GM11168 (cell line): Measurements from ENCODE around the gene CCDC110.

Experiments used
- in situ Hi-C: fragments of 300-500 bp; cut with MboI; formaldehyde crosslinking; loops from one replicate; pipeline ENCODE4 v1.12.0; 2022; ENCODE audit warnings: low sequenced_read_pairs; ENCODE audit not compliant: unreplicated experiment

CCDC110 gene

DNA sequence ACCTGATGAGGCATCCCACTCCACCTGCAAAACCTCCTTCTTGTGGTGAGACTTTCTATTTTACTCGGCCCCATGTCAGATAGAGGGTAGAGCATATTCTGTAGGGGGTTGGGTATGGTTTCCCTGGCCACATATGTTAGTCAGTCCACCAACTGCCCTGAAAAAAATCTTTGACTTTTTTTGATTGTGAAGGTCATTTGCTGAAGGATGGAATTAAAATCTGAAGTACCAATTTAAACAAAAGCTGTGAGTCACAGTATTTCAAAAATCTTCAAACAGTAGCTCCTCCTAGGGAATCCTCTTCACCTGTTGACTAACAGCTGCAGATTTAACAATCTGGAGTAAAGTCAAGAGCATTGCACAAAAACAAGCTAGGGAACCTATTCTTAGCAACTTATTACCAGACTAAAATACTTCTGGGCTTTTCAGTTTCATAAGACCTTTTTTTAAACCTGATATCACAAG, 8.0 kb upstream of the CCDC110 start:
- in situ Hi-C loops: no loop called here

DNA sequence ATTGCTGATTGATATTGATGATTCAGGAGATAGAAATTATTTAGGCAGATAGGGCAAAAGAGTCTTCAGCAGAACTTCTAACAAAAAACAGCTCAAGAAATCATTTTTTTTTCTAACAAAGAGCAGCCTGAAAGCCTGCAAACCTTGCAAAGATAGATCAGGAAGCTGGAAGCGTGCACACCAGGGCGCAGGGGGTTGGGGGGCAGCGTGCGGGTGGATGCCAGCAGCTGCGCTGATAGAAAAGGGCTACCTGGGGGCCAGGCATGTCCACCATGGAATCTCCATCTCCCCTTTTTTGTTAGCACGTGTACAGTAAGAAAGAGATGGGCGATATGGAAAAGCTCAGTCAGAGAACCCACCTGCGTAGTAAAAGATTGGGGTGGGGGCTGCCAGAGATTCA, 1.7 kb upstream of the CCDC110 start:
- in situ Hi-C loops: no loop called here

DNA sequence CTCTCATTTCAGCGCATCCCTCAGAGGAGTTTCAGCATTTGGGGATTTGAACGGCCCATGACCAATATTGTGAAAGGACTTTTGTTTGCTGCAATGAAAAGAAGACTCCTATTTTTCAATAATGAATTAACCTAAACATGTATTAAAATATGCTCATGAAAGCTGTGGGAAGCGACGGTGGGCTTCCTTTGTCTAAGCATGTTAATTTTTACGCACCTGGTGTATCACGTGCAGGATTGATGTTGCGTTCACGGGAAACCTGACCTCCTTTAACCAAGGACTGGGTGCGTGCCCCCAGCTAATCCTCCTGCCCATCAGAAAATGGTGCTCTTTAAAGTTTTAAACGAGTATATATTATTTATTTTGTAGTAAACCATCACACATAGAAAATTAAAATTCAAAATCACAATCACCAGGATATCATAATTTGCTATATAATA, 590 bp upstream of the CCDC110 start:
- in situ Hi-C loops: no loop called here

DNA sequence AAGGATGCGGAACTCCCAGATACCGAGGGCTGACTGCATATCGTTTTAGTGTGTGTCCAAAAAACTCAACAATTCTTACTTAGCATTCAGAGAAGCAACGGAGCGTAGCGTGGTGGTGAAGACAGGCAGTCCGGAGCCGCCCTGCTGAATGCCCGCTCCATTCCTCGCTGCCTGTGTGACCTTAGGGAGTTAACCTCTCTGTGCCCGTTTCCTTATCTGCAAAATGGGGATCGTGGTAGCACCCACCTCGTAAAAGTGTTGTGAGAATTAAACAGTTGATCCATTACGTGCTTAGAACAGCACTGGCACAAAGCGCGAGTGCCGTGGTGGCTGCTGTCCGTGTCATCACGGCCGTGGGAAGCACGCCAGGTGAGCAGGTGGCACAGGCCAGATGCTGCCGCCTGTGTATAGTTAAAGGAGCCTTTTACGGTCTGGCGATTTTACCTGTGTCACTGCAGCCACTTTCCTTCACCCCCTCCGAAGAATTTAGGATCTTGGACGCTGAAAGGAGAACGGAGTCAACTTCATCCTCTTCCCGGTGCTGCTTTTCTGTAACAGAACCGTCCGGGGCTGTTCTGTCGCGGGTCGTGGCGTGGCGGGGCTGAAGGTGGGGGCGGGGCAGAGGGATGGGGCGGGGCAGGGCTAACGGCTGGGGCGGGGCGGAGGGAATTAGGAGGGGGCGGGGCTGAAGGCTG, 885 bp downstream of the CCDC110 start:
- in situ Hi-C loops: no loop called here

DNA sequence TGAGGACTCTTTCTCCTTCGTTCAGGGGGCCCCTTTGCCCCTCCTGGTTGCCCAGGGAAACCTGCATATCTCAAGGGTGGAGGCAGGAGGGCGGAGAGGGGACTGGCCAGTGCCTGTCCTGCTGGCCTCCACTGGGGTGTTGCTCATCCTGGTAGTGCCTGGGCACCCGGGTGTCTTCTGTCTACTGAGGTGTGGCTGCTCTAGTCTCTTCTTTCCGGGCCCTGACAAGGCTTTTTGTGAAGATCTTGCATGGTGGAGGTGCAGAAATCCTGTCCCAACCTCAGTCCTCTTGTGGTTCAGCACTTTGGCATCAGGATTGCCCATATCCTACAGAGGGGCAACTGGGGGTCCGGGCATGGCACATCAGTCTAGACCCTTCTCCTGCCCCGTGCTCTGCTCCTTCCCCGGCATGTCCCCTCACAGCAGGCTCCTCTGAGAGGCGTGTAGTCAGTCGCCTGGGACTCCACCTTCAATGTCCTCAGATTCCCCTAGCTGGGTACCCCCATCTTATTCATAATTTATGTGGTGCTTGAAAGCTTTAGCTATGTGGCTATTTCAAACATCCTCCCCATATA, 1.9 kb downstream of the CCDC110 start:
- in situ Hi-C loops: loop anchor here (5.0 kb wide), 1 partner anchor 133 kb away; no protein-coding TSS in a partner anchor

DNA sequence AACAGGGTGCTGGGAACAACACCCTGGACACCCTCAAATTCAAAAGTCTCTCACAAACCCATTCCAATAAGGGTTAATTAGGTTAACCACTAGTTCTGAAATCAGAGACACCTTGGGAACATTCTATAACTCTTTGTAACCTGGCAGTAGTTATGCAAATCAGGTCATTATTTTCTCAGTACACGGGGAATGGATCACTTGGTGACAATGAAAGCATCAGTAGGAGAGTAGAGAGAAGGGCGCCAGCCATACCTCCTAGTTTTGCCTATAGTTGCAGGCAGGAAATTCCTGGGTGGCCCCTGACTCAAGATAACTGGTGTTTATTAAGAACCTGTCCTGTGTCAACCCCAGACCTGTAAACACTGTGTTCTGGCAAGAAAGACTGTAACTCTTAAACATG, 2.5 kb downstream of the CCDC110 start:
- in situ Hi-C loops: loop anchor here (5.0 kb wide), 1 partner anchor 133 kb away; no protein-coding TSS in a partner anchor

DNA sequence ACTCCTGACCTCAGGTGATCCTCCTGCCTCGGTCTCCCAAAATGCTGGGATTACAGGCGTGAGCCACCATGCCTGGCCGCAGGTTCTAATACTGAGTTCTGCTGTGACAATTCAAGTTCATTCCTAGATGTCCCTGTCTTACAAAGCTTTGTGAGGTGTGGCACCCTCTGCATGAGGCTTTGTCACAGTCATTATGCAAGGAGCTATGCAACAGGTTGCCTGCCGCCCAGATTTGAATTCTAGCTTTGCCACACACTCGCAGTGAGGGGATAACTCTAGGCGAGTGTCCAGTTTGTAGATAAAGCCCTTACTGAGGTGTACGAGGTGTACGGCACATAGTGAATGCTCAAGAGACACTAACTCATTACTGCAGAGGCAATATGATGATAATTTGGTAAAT, 3.5 kb downstream of the CCDC110 start:
- in situ Hi-C loops: loop anchor here (5.0 kb wide), 1 partner anchor 134 kb away; no protein-coding TSS in a partner anchor

DNA sequence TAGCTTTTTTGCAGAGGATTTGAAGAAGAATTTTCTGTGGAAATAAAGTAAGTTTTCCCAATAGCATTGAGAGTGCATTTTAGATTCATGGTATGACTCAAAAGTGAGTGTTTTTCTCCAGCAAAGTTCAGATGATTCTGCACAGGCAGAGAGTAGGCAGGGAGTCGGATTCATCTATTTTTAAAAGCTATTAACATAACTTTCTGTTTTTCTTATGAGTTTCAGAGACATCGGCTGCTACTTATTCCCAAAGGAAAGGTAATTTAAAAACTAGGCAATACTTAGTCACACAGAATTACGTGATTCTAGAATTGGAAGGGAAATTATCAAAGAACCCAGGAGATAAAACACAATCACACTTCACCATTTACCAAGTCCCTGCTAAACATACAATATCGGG, 4.4 kb downstream of the CCDC110 start:
- in situ Hi-C loops: loop anchor here (5.0 kb wide), 1 partner anchor 135 kb away; no protein-coding TSS in a partner anchor

DNA sequence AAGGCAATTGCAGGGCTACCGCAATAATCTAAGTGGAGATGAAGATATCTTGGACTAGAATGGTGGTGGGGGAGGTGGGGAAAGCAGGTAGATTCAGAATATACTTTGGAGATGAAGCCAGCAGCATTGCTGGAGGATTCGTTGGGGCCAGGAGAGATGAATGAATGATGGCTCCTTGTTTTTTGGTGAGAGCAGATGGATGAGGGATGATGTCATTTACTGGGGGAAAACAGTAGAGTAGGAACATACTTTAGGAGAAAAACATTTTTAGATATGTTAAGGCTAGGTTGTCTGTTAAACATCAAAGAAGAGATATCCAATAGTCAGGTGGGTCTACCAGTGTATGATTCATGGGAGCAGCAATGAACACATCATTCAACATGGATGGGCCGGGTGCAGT, 5.8 kb downstream of the CCDC110 start:
- in situ Hi-C loops: loop anchor here (5.0 kb wide), 1 partner anchor 137 kb away; no protein-coding TSS in a partner anchor

DNA sequence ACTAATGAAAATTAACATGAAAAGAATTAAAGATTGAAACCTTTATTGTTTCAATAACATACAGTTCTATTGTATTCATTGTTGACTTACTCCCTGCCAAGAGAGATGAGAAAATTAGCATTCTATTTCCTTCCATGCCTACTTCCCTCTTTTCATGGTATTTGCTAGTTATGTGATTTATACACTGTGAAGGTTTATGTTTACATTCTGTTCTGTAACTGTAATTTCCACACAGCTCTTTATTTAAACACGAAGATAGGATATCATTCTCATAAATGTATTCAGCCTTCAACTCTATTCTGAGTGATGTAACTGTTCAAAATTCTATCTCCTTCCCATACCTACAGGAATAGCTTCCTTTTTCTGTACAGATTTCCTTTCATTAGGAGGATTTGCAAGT, 6.6 kb downstream of the CCDC110 start:
- in situ Hi-C loops: loop anchor here (5.0 kb wide), 1 partner anchor 137 kb away; no protein-coding TSS in a partner anchor

DNA sequence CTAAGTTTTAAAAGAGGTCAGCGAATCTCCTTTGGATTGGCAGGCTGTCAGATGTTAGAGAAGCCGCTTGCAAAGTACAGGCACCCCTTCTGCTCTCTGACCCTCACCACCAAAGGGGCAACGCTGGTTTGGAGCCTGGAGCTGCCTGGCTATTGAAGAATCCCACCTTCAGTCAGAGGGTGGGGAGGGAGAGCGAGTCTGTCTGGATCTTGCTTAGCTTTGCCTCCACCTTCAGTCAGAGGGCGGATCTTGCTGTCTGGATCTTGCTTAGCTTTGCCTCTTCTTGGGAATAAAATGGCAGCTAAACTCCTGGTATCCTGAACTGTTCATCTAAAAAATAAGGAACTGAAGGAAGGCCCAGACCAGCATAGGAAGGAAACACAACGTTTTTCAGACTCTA, 7.3 kb downstream of the CCDC110 start:
- in situ Hi-C loops: no loop called here

DNA sequence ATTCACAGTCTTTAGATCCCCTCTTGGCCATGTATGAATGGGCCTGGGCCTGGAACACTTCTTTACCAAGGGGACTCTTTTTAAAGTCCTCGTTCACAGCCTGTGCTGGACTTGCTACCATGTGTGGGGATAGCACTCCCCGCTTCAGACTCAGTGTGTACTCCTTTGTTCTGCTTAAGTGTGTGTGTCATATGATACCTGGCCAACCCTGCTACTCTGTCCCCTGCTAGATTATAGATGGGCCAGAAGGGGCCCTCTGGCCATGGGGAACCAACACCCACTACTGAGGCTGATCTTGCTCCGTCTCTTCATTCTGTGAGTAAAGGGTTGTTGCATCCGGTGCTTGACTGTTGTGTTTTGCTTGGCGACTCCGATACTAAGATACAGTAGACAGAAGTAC, 8.0 kb downstream of the CCDC110 start:
- in situ Hi-C loops: no loop called here

DNA sequence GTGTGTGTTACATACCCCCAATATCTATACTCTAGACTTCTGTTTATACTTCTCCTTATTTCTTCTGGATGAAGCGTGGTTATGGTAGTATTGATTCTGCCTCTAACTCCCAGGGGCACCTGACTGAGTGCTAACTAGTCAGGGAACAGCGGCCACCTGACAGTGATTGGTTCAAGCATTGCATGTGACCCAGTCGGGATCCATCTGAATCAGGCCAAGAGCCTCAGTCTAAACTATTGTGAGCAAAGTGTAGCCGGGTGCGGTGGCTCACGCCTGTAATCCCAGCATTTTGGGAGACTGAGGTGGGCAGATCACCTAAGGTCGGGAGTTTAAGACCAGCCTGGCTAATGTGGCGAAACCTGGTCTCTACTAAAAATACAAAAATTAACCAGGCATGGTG, 10.0 kb downstream of the CCDC110 start:
- in situ Hi-C loops: no loop called here

DNA sequence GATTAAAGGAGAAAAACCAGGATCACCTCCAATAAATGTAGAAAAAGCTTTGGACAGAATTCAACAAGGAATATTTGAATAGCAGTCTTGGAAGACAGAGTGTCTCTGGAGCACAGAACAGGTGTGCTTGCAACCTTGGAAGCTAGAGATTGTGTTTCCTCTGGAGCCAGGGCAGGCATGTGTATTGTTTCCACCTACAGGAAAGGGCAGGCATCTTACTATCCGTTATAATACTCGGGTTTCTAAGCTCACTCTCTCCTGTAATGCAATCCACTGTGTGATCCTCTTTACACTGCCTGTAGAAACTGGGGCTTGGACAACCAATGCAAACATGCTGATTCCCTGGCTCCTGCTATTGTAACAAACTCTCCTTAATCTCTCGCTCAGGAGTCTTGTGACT, 14.4 kb downstream of the CCDC110 start:
- in situ Hi-C loops: no loop called here

DNA sequence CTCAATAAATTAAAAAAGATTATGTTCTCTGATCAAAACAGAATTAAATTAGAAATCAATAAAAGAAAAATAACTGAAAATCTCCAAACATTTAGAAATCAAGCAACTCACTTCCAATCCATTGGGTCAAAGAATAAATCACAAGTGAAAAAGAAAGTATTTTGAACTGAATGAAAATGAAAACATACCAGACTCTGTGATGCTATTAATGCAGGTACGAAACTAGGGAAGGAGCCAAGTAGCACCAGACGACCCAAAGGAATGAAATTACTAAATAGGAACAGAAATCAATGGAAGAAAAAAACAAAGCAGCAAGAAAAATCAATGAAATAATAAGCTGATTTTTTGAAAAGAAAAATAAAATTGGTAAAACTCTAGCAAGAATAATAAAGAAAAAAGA, 15.4 kb downstream of the CCDC110 start:
- in situ Hi-C loops: no loop called here

DNA sequence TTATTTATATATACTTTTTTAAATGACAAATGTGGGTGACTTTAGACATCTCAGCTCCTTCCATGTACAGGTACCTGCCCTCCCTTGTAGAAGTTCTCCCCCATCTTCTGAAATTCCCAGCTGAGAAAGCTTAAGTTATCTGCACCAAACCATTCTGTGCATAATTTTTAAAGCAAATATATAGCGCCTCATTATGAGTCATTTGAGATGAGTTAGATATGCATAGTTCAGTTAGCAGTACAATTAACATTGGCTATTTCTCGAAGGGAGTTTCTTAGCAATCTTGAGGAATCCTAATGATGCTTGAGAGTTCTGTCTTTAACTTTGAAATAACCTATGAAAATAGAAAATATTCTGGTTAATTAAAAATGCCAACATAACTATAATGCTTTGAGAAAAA, 26.3 kb downstream of the CCDC110 start:
- in situ Hi-C loops: no loop called here

DNA sequence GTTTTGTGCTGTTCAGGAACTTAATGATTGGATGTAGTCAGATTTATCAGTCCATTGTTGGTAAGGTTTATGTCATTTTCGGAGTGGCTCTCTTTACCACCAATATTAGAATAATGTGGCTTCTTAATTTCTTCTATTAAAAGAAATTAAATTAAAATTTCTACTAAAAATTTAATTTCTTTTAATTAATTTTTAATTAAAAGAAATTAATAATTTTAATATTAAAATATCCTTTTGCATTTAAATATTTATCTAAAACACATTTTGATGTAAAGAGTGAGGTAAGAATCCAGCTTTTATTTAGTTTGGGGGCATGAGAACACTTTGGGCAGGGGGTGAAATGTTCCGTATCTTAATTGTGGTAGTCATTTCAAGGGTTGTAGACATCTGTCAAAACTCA, 30.1 kb downstream of the CCDC110 start:
- in situ Hi-C loops: no loop called here

DNA sequence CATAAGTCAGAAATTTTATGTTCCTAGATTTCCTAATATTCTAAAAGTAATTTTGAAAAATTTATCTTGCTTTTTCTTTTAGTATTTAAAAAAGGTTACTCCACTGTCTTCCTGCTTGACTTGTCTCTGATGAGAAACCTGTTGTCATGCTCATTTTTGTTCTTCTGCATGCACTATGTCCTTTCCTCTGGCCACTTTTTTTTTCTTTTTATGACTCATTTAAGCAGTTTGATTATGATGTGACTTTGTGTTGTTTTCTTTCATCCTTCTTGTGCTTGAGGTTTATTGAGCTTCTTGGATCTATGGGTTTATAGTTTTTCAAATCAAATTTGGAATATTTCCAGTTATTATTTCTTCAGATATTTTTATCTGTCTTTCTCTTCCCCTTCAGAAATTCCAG, 33.7 kb downstream of the CCDC110 start:
- in situ Hi-C loops: no loop called here

DNA sequence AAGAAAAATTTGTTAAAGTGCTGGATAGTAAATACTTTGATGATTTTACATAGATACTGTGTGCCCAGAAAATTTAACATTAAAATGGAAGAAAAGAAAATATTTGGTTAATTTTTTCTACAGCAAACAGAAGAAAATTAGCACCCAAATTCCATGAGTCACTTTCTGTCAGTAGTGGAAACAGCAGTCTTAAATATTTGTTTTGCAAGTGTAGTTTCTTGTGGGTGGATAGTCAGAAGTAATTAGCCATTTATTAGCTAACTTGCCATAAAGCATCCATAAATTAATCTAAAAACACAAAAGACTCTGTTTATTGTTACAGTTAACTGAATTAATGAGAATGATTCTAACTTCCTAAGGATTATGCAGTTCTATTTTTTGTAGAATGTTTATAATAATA, 36.1 kb downstream of the CCDC110 start:
- in situ Hi-C loops: no loop called here

DNA sequence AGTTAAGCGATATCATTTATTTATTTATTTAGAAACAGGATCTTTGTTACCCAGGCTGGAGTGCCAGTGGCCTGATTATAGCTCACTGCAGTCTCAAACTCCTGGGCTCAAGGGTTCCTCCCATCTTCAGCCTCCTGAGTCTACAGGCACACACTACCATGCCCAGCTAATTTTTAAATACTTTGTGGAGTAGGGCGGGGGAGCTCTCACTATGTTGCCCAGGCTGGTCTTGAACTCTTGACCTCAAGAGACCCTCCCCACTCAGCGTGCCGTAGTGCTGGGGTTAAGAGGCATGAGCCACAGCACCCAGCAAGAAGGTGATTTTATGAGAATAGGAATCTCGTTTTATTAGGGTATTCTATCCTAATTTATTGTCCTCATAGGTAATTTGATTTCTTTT, 41.9 kb downstream of the CCDC110 start:
- in situ Hi-C loops: no loop called here

DNA sequence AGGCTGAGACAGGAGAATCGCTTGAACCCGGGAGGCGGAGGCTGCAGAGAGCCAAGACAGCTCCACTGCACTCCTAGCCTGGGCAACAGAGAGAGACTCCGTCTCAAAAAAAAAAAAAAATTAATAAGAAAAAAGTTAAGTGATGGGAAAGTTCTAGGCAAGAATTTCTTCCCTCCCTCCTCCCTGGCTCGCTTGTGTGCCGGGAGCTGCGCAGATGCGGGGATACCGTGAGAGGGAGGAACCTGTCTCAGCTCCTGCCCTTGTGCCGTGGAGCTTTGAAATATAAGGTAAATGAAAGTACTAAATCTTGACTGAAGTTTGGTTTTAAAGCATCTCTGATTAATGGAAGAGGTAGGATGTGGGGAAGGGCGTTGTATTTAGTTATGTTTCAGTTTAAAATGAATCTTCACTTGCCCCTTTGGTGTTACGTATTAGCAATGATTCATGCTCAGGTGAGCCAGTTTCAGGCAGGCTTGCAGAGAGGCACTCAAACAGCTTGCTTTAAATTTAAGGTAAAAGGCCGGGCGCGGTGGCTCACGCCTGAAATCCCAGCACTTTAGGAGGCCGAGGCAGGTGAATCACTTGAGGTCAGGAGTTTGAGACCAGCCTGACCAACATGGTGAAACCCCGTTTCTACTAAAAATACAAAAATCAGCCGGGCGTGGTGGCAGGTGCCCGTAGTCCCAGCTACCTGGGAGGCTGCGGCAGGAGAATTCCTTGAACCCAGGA, 44.4 kb downstream of the CCDC110 start:
- in situ Hi-C loops: no loop called here
